Measurements from ENCODE around the gene ZCCHC14. TPM values are rescaled to one million over a fixed set of nuclear protein-coding genes. Genes with fewer than 3 reads are reported as not detected.

The ZCCHC14 gene
- total RNA-seq, 1 experiment from 2014 or later, result 37.8 TPM

GRCh38 chr16:87451563-87452210, 41.1 kb downstream of the ZCCHC14 start:
- TF ChIP-seq ATF3 (IDR thresholded peaks at IDR 0.05), result no peak
- TF ChIP-seq ZBTB33 (IDR thresholded peaks at IDR 0.05; ENCODE audit: extremely low read depth, insufficient replicate concordance, low read length), result no peak
- no peak for TF ChIP-seq SP1 (IDR thresholded peaks at IDR 0.05; ENCODE audit: low read depth)
- no peak for TF ChIP-seq SRF (IDR thresholded peaks at IDR 0.05; ENCODE audit: low read depth)
- TF ChIP-seq SIN3A (IDR thresholded peaks at IDR 0.05; ENCODE audit: low read depth), result no peak
- no peak for TF ChIP-seq CTCF (IDR thresholded peaks at IDR 0.05 in 2 of 3, conservative IDR thresholded peaks at IDR 0.05 in 1 of 3; ENCODE audit: borderline replicate concordance in 1 of 3, insufficient read depth in 1 of 3, low read depth in 2 of 3, low read length in 2 of 3)
- TF ChIP-seq ZFX (IDR thresholded peaks at IDR 0.05), result no peak
- TF ChIP-seq JUND (IDR thresholded peaks at IDR 0.05), result no peak
- TF ChIP-seq YY1 (IDR thresholded peaks at IDR 0.05; ENCODE audit: extremely low read depth, insufficient replicate concordance, low read depth, low read length), result no peak
- TF ChIP-seq POLR2AphosphoS5 (IDR thresholded peaks at IDR 0.05; ENCODE audit: low read depth, low read length), result no peak
- no peak for TF ChIP-seq ELF1 (IDR thresholded peaks at IDR 0.05; ENCODE audit: borderline replicate concordance, low read depth)
- no peak for TF ChIP-seq POLR2A (IDR thresholded peaks at IDR 0.05; ENCODE audit: borderline replicate concordance, extremely low read depth, insufficient read depth, insufficient read length)
- TF ChIP-seq MAX (IDR thresholded peaks at IDR 0.05), result no peak
- TF ChIP-seq CEBPB (IDR thresholded peaks at IDR 0.05; ENCODE audit: low read depth), result no peak
- no peak for TF ChIP-seq EGR1 (IDR thresholded peaks at IDR 0.05; ENCODE audit: low read depth)
- TF ChIP-seq RAD21 (IDR thresholded peaks at IDR 0.05; ENCODE audit: low read depth), result no peak
- TF ChIP-seq TCF7L2 (IDR thresholded peaks at IDR 0.05; ENCODE audit: borderline replicate concordance, extremely low read depth, insufficient read depth, insufficient read length), result no peak
- TF ChIP-seq REST (IDR thresholded peaks at IDR 0.05; ENCODE audit: low read depth), result no peak
- no peak for TF ChIP-seq EZH2phosphoT487 (IDR thresholded peaks at IDR 0.05; ENCODE audit: borderline replicate concordance)

More at GRCh38 chr16:87451563-87452210, 41.1 kb downstream of the ZCCHC14 start:
- no peaks in the 10 kb centered on the region for H3K27me3 ChIP-seq (ENCODE audit: insufficient read depth, low read length)
- BruUV-seq (replicated peaks), result no TSS peak
- ChIA-PET RAD21 (ENCODE audit: low non-redundant PET in 1 of 2, low total read pairs in 2 of 2, uncharacterized antibody in 2 of 2, unreplicated experiment in 2 of 2) (no interaction called here), POLR2A (no interaction called here), CTCF (no interaction called here)
- H4K20me1 ChIP-seq (ENCODE audit: insufficient read depth), result peaks cover 3% of the 10 kb centered on the region; the same call in 1 of the 2 replicates
- ATAC-seq (no peak), DNase-seq (ENCODE audit: low read depth, low spot score) (no peak)
- H3K9me3 ChIP-seq (ENCODE audit: control insufficient read depth in 1 of 2, insufficient read depth in 1 of 2, low read depth in 1 of 2, low read length in 2 of 2), result no peaks in the 10 kb centered on the region
- H3K9me2 ChIP-seq (ENCODE audit: insufficient read depth), result no peaks in the 10 kb centered on the region
- peaks cover 2 to 3% of the 10 kb centered on the region in 2 experiments for H3K4me1 ChIP-seq (ENCODE audit: control insufficient read depth in 1 of 2, insufficient read depth in 2 of 2, low read length in 2 of 2)
- intact Hi-C loops (cut with micrococcal nuclease), result no loop called here
- no peak overlapping the region for H3K9ac ChIP-seq (ENCODE audit: low read length)
- H3K79me2 ChIP-seq (ENCODE audit: insufficient read depth, low read length), result peaks cover 5% of the 10 kb centered on the region; the same call in 1 of the 2 replicates
- H3K4me3 ChIP-seq (replicated peaks in 1 of 2; ENCODE audit: low read depth in 1 of 2, low read length in 2 of 2), result no peak overlapping the region
- peaks cover 11 to 23% of the 10 kb centered on the region in 2 experiments; a peak in 3 of 4 replicates for H3K36me3 ChIP-seq (ENCODE audit: control insufficient read depth in 1 of 2, insufficient read depth in 2 of 2, low read length in 2 of 2)
- H2AFZ ChIP-seq (ENCODE audit: low read depth, low read length, poor library complexity, severe bottlenecking), result no peak overlapping the region
- no peak overlapping the region for H3K27ac ChIP-seq (ENCODE audit: low read depth, low read length)
- H3K4me2 ChIP-seq (ENCODE audit: low read length), result no peak overlapping the region

Data from HCT116 (cell line).